Fibroblast of pulmonary artery (primary cell): ENCODE data around the gene CRISPLD2.

ENCODE experiments used
- DNase-seq: peaks from one replicate; pipeline ENCODE4 v3.0.0-alpha.2; 2010; ENCODE audit warnings: low read depth
- H3K4me3 ChIP-seq: replicated peaks from 2 replicates; pipeline ENCODE4 v1.5.1; 2011; ENCODE audit warnings: low read depth, mild to moderate bottlenecking, control low read depth, low read length, moderate library complexity
- TF ChIP-seq, protein P1 (sequence below): IDR thresholded peaks from 2 replicates; pipeline ENCODE4 v1.5.1; 2011; ENCODE audit warnings: mild to moderate bottlenecking, control low read depth, low read length, inconsistent platforms; ENCODE audit errors: missing control alignments

The CRISPLD2 gene

GRCh38 chr16:84876873-84877606, 57.3 kb downstream of the CRISPLD2 start:
- no peak for DNase-seq
- H3K4me3 ChIP-seq: no peak overlapping the region
- TF ChIP-seq, protein P1, sequence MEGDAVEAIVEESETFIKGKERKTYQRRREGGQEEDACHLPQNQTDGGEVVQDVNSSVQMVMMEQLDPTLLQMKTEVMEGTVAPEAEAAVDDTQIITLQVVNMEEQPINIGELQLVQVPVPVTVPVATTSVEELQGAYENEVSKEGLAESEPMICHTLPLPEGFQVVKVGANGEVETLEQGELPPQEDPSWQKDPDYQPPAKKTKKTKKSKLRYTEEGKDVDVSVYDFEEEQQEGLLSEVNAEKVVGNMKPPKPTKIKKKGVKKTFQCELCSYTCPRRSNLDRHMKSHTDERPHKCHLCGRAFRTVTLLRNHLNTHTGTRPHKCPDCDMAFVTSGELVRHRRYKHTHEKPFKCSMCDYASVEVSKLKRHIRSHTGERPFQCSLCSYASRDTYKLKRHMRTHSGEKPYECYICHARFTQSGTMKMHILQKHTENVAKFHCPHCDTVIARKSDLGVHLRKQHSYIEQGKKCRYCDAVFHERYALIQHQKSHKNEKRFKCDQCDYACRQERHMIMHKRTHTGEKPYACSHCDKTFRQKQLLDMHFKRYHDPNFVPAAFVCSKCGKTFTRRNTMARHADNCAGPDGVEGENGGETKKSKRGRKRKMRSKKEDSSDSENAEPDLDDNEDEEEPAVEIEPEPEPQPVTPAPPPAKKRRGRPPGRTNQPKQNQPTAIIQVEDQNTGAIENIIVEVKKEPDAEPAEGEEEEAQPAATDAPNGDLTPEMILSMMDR: no peak

DNA sequence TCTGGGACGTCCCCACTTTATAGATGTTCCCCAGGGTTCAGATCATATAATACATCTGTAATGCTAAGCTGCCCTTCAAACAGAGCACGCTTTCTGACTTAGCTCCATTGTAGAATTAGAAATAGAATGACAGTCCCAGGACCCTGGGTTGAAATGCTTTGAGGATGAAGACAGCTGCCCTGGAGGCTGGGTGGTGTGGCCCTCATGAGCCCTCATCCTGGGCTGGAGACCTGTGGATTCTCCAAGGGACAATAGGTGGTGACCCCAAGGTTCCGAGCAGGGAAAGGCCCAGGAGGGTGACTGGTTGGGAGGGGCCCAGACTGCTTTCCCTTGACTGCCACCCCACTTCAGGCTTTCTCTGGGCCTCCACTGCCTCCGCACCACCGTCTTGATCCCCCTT, 59.0 kb downstream of the CRISPLD2 start:
- DNase-seq: no peak
- TF ChIP-seq, protein P1: no peak
- no peak overlapping the region for H3K4me3 ChIP-seq

- no peak overlapping the region for H3K4me3 ChIP-seq
- no peak for DNase-seq
- TF ChIP-seq, protein P1: no peak
These were observed 60.0 kb downstream of the CRISPLD2 start for GRCh38 chr16:84879569-84880487.

DNA sequence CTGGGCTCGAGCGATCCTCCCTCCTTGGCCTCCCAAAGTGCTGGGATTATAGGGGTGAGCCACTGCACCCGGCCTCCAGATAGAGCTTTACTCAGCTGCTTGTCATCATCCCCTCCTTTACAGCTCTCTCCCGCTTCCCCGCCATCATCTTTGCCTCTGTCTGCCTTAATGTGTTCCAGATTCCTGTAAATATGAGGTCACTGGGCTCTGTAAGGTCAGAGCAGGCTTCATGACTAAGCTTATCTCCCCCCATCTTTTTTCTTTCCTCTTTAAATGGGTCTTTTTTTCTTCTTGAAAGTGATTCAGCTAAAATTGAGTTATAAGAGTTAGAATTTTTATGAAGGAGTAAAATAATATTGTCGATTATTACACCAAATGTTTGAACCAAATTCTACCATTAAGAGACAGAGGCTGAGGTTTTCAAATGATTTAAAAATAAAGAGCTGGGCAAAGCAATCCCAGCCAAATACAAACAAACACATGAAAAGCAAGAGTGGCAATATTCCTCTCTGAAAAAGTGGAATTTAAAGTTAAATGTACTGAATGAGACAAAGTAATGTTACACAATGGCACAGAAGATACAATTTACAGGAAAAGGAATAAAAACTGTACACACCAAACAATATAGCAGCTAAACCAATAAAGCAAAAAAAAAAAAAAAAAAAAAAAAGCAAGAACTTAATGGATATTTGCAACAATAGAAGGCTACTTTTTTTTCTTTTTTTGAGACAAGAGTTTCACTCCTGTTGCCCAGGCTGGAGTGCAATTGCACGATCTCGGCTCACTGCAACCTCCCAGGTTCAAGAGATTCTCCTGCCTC, 62.1 kb downstream of the CRISPLD2 start:
- TF ChIP-seq, protein P1: no peak
- peak; percentile 78 for DNase-seq
- no peak overlapping the region for H3K4me3 ChIP-seq

GRCh38 chr16:84883301-84883700, 63.5 kb downstream of the CRISPLD2 start:
- TF ChIP-seq, protein P1: no peak

GRCh38 chr16:84884246-84884595, 64.4 kb downstream of the CRISPLD2 start:
- TF ChIP-seq, protein P1: no peak
- no peak overlapping the region for H3K4me3 ChIP-seq

More at GRCh38 chr16:84883301-84883700, 63.5 kb downstream of the CRISPLD2 start:
- H3K4me3 ChIP-seq: no peak overlapping the region
- DNase-seq: no peak

More at GRCh38 chr16:84884246-84884595, 64.4 kb downstream of the CRISPLD2 start:
- no peak for DNase-seq
